HG03039 (cell line): ENCODE data around the gene TOP2B.

ENCODE experiments used
- ATAC-seq: cut with Tn5 transposase; IDR thresholded peaks from one replicate; pipeline ENCODE4 v1.9.1; 2021; ENCODE audit warnings: mild to moderate bottlenecking, moderate library complexity; ENCODE audit not compliant: unreplicated experiment

The TOP2B gene

GRCh38 chr3:25664812-25665314 is at the start of gene TOP2B:
Gene TOP2B (minus strand): TSS chr3:25664907. CDS start chr3:25664297, 610 bp downstream.
- ATAC-seq: peak; percentile 93

GRCh38 chr3:25713341-25713985 is 48.8 kb upstream of the TOP2B start:
- ATAC-seq: no peak

GRCh38 chr3:25711090-25711489 is 46.4 kb upstream of the TOP2B start:
- no peak for ATAC-seq

- ATAC-seq: no peak
These were observed 43.3 kb upstream of the TOP2B start for GRCh38 chr3:25708036-25708435.

GRCh38 chr3:25707268-25707926 is 42.7 kb upstream of the TOP2B start:
- ATAC-seq: no peak

- no peak for ATAC-seq
These were observed 41.5 kb upstream of the TOP2B start for GRCh38 chr3:25706213-25706612.

- no peak for ATAC-seq
These were observed 32.8 kb upstream of the TOP2B start for GRCh38 chr3:25697553-25697952.

- ATAC-seq: no peak
These were observed 31.2 kb upstream of the TOP2B start for GRCh38 chr3:25695731-25696420.

- ATAC-seq: no peak
These were observed 28.5 kb upstream of the TOP2B start for GRCh38 chr3:25693238-25693637.

- no peak for ATAC-seq
These were observed 27.6 kb upstream of the TOP2B start for GRCh38 chr3:25692341-25692740.

- no peak for ATAC-seq
These were observed 26.2 kb upstream of the TOP2B start for GRCh38 chr3:25690768-25691533.

- no peak for ATAC-seq
These were observed 24.5 kb upstream of the TOP2B start for GRCh38 chr3:25689226-25689625.

- ATAC-seq: no peak
These were observed 23.0 kb upstream of the TOP2B start for GRCh38 chr3:25687742-25688141.

GRCh38 chr3:25686766-25687165 is 22.1 kb upstream of the TOP2B start:
- ATAC-seq: no peak

GRCh38 chr3:25683882-25684281 is 19.2 kb upstream of the TOP2B start:
- ATAC-seq: no peak

GRCh38 chr3:25683410-25683809 is 18.7 kb upstream of the TOP2B start:
- no peak for ATAC-seq

GRCh38 chr3:25679642-25680302 is 15.1 kb upstream of the TOP2B start:
- no peak for ATAC-seq

- ATAC-seq: no peak
These were observed 14.5 kb upstream of the TOP2B start for GRCh38 chr3:25679166-25679565.

- ATAC-seq: no peak
These were observed 13.9 kb upstream of the TOP2B start for GRCh38 chr3:25678581-25678980.

GRCh38 chr3:25677121-25677520 is 12.4 kb upstream of the TOP2B start:
- no peak for ATAC-seq

- ATAC-seq: no peak
These were observed 10.0 kb upstream of the TOP2B start for GRCh38 chr3:25674670-25675069.
